GM12873 (cell line): ENCODE measurements around the gene KRTAP5-2.

ENCODE experiments used
- CTCF ChIP-seq: IDR thresholded peaks from 2 replicates; pipeline ENCODE4 v1.5.1; 2012; ENCODE audit warnings: low read depth, mild to moderate bottlenecking, moderate library complexity, low read length, control low read depth; ENCODE audit not compliant: insufficient read depth; ENCODE audit errors: missing control alignments

Gene KRTAP5-2

GRCh38 chr11:1547467-1548098 is 50.5 kb downstream of the KRTAP5-2 start:
- no peak for TF ChIP-seq CTCF
